Astrocyte (in vitro differentiated cells and primary cell): Measurements from ENCODE around the gene GLYATL3. TPM values are rescaled to one million over a fixed set of nuclear protein-coding genes. Genes with fewer than 3 reads are reported as not detected.

Experiments used
- DNase-seq: peaks from one replicate; pipeline ENCODE4 v3.0.0-alpha.2; 2010; ENCODE audit warnings: low read depth
- FAIRE-seq: peaks from 2 replicates; lab custom pipeline; 2011; peaks lifted over from hg19 to GRCh38; lab: Jason Lieb, UNC
- H2AFZ ChIP-seq: 2 replicates; pipeline ENCODE4 v1.6.0; 2012; ENCODE audit warnings: low read depth, low read length, inconsistent platforms
- H3K27ac ChIP-seq: 2 replicates; pipeline ENCODE4 v1.5.1; 2011; ENCODE audit warnings: low read depth, low read length, inconsistent platforms
- H3K27me3 ChIP-seq: 2 replicates; pipeline ENCODE4 v1.6.0; 2011; ENCODE audit warnings: low read length, inconsistent platforms; ENCODE audit not compliant: insufficient read depth
- H3K36me3 ChIP-seq: 2 replicates; pipeline ENCODE4 v1.5.1; 2011; ENCODE audit warnings: low read length, inconsistent platforms; ENCODE audit not compliant: insufficient read depth
- H3K4me1 ChIP-seq: 2 replicates; pipeline ENCODE4 v1.5.1; 2011; ENCODE audit warnings: low read length, inconsistent platforms; ENCODE audit not compliant: insufficient read depth
- H3K4me2 ChIP-seq: 2 replicates; pipeline ENCODE4 v1.6.0; 2012; ENCODE audit warnings: low read length, inconsistent platforms
- H3K4me3 ChIP-seq: 2 replicates; pipeline ENCODE4 v1.5.1; 2011; ENCODE audit warnings: low read depth, mild to moderate bottlenecking, low read length, inconsistent platforms; ENCODE audit not compliant: insufficient read depth
- H3K79me2 ChIP-seq: 2 replicates; pipeline ENCODE4 v1.6.0; 2012; ENCODE audit warnings: mild to moderate bottlenecking, low read length, inconsistent platforms; ENCODE audit not compliant: insufficient read depth
- H3K9ac ChIP-seq: 2 replicates; pipeline ENCODE4 v1.6.0; 2012; ENCODE audit warnings: mild to moderate bottlenecking, low read length, inconsistent platforms
- H3K9me3 ChIP-seq: 2 replicates; pipeline ENCODE4 v1.5.1; 2012; ENCODE audit warnings: low read depth, mild to moderate bottlenecking, low read length, inconsistent platforms; ENCODE audit not compliant: insufficient read depth
- H4K20me1 ChIP-seq: 2 replicates; pipeline ENCODE4 v1.6.0; 2012; ENCODE audit warnings: low read length, inconsistent platforms; ENCODE audit not compliant: insufficient read depth
- H3K27ac Mint-ChIP-seq: one replicate; pipeline ENCODE4 v1.8.0; 2021; ENCODE audit warnings: mild to moderate bottlenecking, mixed read lengths; ENCODE audit not compliant: unreplicated experiment
- H3K27me3 Mint-ChIP-seq: one replicate; pipeline ENCODE4 v1.8.0; 2021; ENCODE audit warnings: low read depth, mixed read lengths; ENCODE audit not compliant: unreplicated experiment
- H3K36me3 Mint-ChIP-seq: one replicate; pipeline ENCODE4 v1.8.0; 2021; ENCODE audit warnings: low read depth, mixed read lengths; ENCODE audit not compliant: unreplicated experiment
- H3K4me1 Mint-ChIP-seq: one replicate; pipeline ENCODE4 v1.8.0; 2021; ENCODE audit warnings: low read depth, mixed read lengths; ENCODE audit not compliant: unreplicated experiment
- H3K4me3 Mint-ChIP-seq: one replicate; pipeline ENCODE4 v1.8.0; 2021; ENCODE audit warnings: mild to moderate bottlenecking, moderate library complexity, mixed read lengths; ENCODE audit not compliant: unreplicated experiment
- H3K9me3 Mint-ChIP-seq: one replicate; pipeline ENCODE4 v1.8.0; 2021; ENCODE audit warnings: mild to moderate bottlenecking, mixed read lengths; ENCODE audit not compliant: unreplicated experiment
- EZH2 ChIP-seq: IDR thresholded peaks from 2 replicates; pipeline ENCODE4 v1.6.1; 2012; ENCODE audit warnings: mild to moderate bottlenecking, low read length, inconsistent platforms; ENCODE audit not compliant: insufficient read depth
- total RNA-seq: library from RNA; stranded (reverse); gene quantifications from 2 replicates; pipeline ENCODE4 v1.2.1, GENCODE V29; 2021
- TF ChIP-seq, protein P1 (sequence below): IDR thresholded peaks from 2 replicates; pipeline ENCODE4 v1.5.1; 2011; ENCODE audit warnings: low read depth, mild to moderate bottlenecking, inconsistent platforms, low read length, moderate library complexity; ENCODE audit not compliant: insufficient read depth

The GLYATL3 gene
- total RNA-seq, 1 donor from 2014 or later, result not detected

DNA sequence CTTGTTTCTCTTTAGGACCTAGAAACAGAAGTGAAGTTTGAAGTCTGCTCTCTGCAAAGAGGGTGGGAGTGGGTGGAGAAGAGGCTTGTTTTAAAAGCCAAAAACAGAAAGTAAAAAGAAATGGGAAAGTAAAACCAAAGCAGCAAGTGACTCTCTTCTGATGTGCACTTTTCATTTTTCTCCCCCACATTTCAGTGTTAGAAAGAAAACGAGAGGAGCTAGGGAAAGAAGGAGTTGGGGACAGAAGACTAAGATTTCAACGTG is 52.1 kb downstream of the GLYATL3 start:
- Histone ChIP-seq H3K79me2 (peaks cover 32% of the 10 kb centered on the region), H2AFZ (no peak overlapping the region), H3K36me3 (no peaks in the 10 kb centered on the region), H3K4me2 (peak overlapping the region; percentile 95), H3K4me3 (peak overlapping the region; percentile 72), H4K20me1 (no peaks in the 10 kb centered on the region), H3K27ac (peak overlapping the region; percentile 42), H3K27me3 (no peaks in the 10 kb centered on the region), H3K4me1 (peaks cover 21% of the 10 kb centered on the region), H3K9ac (peak overlapping the region; percentile 86), H3K9me3 (no peaks in the 10 kb centered on the region)
- Mint-ChIP-seq H3K9me3 (no peaks in the 10 kb centered on the region), H3K4me1 (peaks cover 6% of the 10 kb centered on the region), H3K27ac (no peak overlapping the region), H3K27me3 (peaks cover 11% of the 10 kb centered on the region), H3K4me3 (peak overlapping the region; percentile 87), H3K36me3 (no peaks in the 10 kb centered on the region)
- DNase-seq (no peak), FAIRE-seq (no peak)
- TF ChIP-seq, protein P1, sequence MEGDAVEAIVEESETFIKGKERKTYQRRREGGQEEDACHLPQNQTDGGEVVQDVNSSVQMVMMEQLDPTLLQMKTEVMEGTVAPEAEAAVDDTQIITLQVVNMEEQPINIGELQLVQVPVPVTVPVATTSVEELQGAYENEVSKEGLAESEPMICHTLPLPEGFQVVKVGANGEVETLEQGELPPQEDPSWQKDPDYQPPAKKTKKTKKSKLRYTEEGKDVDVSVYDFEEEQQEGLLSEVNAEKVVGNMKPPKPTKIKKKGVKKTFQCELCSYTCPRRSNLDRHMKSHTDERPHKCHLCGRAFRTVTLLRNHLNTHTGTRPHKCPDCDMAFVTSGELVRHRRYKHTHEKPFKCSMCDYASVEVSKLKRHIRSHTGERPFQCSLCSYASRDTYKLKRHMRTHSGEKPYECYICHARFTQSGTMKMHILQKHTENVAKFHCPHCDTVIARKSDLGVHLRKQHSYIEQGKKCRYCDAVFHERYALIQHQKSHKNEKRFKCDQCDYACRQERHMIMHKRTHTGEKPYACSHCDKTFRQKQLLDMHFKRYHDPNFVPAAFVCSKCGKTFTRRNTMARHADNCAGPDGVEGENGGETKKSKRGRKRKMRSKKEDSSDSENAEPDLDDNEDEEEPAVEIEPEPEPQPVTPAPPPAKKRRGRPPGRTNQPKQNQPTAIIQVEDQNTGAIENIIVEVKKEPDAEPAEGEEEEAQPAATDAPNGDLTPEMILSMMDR, result no peak
- TF ChIP-seq EZH2, result no peak

DNA sequence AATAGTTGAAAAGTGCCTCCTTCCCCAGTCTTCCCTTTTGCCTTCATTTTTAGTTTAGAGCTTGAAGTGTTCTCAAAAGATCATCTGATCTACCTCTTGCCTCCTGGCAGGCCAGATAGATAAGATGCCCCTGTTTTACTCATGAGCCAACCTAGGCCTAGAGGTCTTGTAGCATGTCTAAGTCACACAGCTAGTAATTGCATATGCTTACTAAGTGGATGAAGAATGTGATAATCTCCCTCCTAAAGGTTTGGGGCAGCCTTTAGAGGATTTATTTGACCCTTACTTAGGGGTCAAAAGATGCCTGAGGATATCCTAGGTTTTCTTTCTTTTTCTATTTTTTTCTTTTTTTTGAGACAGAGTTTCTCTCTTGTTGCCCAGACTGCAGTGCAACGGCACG is 52.9 kb downstream of the GLYATL3 start:
- H4K20me1 ChIP-seq, result no peaks in the 10 kb centered on the region
- peak overlapping the region; percentile 95 for H3K4me2 ChIP-seq
- H3K36me3 Mint-ChIP-seq, result no peaks in the 10 kb centered on the region
- H3K9me3 Mint-ChIP-seq, result no peaks in the 10 kb centered on the region
- H3K36me3 ChIP-seq, result no peaks in the 10 kb centered on the region
- TF ChIP-seq EZH2, result no peak
- TF ChIP-seq, protein P1, result no peak
- no peak for DNase-seq
- no peak overlapping the region for H3K4me3 Mint-ChIP-seq
- peaks cover 6% of the 10 kb centered on the region for H3K4me1 Mint-ChIP-seq
- no peak overlapping the region for H3K27ac ChIP-seq
- peaks cover 32% of the 10 kb centered on the region for H3K79me2 ChIP-seq
- no peaks in the 10 kb centered on the region for H3K27me3 ChIP-seq
- no peak overlapping the region for H3K27ac Mint-ChIP-seq
- H3K9me3 ChIP-seq, result no peaks in the 10 kb centered on the region
- H3K4me3 ChIP-seq, result peak overlapping the region; percentile 72
- H3K4me1 ChIP-seq, result peaks cover 21% of the 10 kb centered on the region
- FAIRE-seq, result no peak
- H3K27me3 Mint-ChIP-seq, result peaks cover 11% of the 10 kb centered on the region
- H3K9ac ChIP-seq, result no peak overlapping the region
- no peak overlapping the region for H2AFZ ChIP-seq

DNA sequence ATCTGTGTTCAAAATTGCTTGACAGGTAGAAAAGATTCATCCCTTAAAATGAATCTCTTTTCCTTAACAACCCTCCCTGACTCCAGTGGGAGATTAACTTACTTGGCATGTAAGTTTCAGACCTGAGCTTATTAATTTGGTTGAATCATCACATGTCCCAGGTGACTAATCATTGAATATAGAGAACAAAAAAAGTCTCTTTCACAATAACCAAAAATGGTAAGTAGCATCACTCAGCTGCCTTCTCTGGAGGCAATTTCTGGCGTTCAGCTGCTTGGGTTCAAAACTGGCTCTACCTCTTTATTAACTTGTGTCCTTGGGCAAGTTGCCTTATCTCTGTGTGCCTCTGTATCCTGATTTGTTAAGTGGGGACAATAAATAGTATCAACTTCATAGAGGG is 53.7 kb downstream of the GLYATL3 start:
- peaks cover 32% of the 10 kb centered on the region for H3K79me2 ChIP-seq
- Mint-ChIP-seq H3K4me3 (no peak overlapping the region), H3K9me3 (no peaks in the 10 kb centered on the region), H3K36me3 (no peaks in the 10 kb centered on the region), H3K4me1 (peaks cover 6% of the 10 kb centered on the region), H3K27me3 (peaks cover 11% of the 10 kb centered on the region), H3K27ac (no peak overlapping the region)
- FAIRE-seq (no peak), DNase-seq (peak; percentile 79)
- H3K27ac ChIP-seq, result peak overlapping the region; percentile 33
- TF ChIP-seq, protein P1, result no peak
- no peak overlapping the region for H3K4me3 ChIP-seq
- H4K20me1 ChIP-seq, result no peaks in the 10 kb centered on the region
- H3K4me1 ChIP-seq, result peaks cover 21% of the 10 kb centered on the region
- no peak overlapping the region for H2AFZ ChIP-seq
- no peaks in the 10 kb centered on the region for H3K9me3 ChIP-seq
- no peaks in the 10 kb centered on the region for H3K36me3 ChIP-seq
- H3K9ac ChIP-seq, result no peak overlapping the region
- no peaks in the 10 kb centered on the region for H3K27me3 ChIP-seq
- peak overlapping the region; percentile 95 for H3K4me2 ChIP-seq
